NCI-H1417 treated with DMSO at 0.1 percent for 48 hours (cell line): Measurements from ENCODE around the gene SLAMF9.

Source experiments
- DNase-seq: peaks from one replicate; lab custom pipeline; 2025; lab: John Stamatoyannopoulos, UW

Gene SLAMF9

DNA sequence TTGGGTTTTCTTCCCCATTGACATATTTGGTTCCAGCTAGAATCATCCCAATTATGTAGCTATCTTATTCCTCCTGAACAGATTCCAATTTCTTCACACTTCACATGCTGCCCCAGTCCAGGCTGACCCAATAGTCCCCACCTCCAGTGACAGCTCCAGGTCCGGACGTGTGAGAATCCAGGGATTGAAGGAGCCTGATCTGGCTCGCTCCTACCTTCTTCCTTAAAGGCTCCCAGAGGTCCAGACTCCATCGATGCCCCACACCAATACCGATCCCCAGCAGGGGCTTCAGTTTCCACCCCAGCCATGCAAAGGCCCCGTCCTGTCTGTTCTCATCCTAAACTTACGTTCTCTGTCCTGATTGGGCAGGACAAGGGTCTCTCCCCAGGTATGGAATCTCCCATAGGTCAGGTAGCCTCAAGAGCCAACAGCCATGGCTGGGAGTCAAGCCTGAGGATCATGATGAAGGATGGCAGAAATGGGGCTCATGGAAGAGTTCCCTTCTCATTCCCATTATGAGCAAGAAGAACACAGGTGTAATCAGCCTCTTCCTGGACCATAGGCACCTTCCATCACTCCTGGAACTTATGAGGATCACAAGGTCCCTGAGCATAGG, 20.4 kb upstream of the SLAMF9 start:
- DNase-seq: no peak

- DNase-seq: no peak
Measured at GRCh38 chr1:159973350-159973940, 19.4 kb upstream of the SLAMF9 start.

DNA sequence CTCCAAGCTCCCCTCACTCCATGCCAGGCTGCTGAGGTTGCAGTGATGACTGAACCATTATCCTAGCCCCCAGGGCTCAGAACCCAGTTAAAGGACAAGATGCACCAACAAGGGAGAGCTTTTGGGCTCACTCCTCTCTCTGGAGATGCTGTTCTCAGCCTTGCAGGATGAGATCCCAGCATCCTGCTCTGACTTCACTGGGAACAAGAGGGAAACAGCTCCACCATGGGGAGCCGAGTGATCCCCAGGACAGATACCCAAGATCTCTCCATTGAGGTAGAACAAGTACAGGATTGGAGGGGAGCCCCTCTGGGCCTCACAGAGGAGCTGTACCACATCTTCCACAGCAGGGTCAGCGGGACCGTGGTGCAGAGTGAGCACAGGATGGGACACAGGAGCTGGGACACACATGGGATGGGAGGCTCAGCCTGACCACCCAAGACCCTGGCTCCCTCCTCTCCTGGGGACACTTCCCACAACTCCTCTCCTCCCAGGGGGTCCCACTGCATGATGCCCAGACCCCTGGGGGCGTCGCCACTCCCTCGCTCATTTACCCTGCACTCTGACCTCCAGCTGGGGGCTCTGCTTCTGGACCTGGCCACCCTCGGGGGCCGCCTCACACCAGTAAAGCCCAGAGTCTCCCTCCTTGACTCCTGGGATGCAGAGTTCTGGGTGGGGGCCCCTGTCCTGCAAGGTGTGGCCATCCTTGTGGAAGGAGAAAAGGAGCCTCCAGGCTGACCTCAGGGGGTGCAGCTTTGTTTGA, 18.6 kb upstream of the SLAMF9 start:
- no peak for DNase-seq

- DNase-seq: no peak
Measured at GRCh38 chr1:159970932-159971342, 16.9 kb upstream of the SLAMF9 start.

GRCh38 chr1:159968901-159969300, 14.9 kb upstream of the SLAMF9 start:
- no peak for DNase-seq

- no peak for DNase-seq
Measured at GRCh38 chr1:159965263-159965662, 11.2 kb upstream of the SLAMF9 start.

GRCh38 chr1:159964144-159964543, 10.1 kb upstream of the SLAMF9 start:
- no peak for DNase-seq

GRCh38 chr1:159962176-159962575, 8.1 kb upstream of the SLAMF9 start:
- DNase-seq: no peak

- no peak for DNase-seq
Measured at GRCh38 chr1:159961636-159962035, 7.6 kb upstream of the SLAMF9 start.

DNA sequence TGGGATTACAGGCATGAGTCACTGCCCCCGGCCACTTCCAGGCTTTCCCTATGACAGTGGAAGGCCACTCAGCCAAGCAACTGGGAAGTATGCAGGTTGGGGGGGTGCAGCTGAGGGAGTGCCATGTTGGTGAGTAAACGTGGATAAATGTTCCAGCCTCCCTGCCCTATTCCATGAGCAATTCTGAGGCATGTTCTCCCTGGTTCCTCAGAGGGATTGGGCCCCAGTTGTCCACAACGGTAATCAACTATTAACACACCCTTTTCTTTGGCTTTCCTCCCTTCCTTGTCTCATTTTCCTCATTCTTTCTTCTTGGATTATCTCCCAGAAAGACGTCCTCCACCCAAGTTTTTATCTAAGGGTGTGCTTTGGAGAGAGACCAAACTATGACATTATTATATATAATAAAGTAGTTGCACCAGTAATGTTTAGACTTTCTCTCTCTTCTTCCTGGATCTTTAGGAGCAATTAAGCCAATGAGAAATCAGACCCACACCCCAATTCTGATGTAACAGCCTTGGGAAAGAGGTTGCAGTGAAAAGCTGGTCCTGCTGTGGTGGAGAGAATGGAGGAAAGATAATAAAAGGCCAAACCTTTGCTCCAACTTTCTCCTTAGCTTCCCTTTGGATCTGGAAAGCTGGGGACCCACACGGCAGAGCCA, 6.8 kb upstream of the SLAMF9 start:
- DNase-seq: no peak

DNA sequence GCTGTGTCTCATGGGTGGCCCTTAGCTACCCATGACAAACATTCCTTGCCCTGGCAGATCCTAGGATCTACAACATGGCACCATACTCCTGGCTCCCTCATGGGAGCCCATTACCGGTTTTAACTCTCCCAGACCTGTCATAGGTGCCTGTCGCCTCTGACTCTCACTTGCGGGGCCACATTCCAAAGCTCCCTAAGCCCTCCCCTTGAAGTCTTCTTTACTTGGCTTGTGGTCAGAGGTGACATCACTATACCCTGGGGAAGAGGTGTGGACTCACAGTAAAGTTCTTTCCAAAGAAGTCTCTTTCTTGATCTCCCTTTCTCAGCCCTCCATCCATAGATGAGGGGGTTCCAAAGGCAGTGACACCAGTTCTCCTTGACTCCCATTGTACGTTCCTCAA, 5.4 kb upstream of the SLAMF9 start:
- DNase-seq: no peak

DNA sequence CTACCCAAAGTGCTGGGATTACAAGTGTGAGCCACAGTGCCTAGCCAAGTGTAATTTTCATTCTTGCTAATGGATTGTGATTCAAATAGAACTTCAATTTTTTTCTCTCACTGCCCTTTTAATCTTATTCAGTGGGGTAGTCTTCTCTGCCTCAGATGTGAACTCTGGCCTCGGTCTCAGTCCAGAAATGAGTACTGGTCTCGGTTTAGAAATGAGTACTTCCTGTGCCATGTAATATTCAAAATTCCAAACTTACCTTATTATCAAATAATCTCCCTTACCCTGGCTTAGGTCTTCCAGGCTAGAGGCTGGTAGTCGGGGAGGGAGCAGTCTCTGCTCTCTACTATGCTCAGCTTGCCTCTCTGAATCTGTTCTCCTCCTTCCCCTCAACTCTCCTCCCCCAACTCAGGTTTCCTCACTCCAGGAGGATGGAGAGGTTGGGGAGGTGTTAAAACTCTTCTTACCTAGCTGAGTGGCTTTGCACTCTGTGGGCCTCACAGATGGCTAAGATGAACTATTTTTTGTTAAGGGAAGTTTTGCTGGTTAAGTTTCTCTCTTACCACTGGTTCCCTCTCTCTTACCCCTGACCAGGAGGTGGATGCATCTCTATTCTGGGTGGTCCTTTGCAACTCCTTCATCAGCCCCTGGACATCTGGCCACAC, 4.8 kb upstream of the SLAMF9 start:
- no peak for DNase-seq

DNA sequence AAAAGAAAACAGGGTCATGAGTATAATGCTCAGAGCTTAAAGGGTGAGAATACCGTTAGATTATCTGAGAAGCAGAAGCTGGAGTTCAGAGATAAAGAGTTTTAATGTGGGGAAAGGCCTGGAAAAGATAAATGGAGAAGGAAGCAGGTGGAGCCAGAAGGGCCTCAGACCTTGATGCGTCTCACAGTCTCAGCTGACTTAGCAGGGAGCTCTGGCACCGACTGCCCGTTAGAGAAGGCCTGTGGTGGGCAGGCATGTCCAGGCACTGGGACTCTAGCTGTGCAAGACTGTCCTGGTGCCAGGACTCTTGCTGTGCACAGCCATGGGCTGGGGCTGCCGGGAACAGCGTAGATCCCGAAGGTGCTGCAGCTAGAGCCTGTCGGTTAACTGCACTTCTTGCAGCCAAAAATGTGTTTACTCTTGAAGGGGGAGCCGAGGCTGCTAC, 3.8 kb upstream of the SLAMF9 start:
- DNase-seq: no peak

DNA sequence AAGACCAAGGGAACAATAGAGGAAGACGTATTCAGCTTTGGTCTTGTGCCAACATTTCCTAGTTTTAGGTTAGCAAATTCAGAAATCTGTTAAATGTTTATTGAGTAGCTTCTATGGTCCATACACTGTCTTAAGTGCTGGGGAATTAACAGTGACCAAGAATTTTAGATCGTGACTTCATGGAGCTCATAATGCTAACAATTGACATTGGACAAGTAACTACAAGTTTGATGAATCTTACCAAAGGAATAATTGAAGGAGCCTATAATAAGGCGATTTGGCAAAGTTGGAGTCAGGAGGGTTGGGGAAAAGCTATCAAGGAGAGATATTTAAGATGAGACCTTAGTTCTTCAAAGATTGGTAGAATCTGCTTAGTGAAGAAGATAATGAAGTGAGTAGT, 1.4 kb upstream of the SLAMF9 start:
- DNase-seq: no peak

GRCh38 chr1:159952932-159953331, 1.1 kb downstream of the SLAMF9 start:
- no peak for DNase-seq

DNA sequence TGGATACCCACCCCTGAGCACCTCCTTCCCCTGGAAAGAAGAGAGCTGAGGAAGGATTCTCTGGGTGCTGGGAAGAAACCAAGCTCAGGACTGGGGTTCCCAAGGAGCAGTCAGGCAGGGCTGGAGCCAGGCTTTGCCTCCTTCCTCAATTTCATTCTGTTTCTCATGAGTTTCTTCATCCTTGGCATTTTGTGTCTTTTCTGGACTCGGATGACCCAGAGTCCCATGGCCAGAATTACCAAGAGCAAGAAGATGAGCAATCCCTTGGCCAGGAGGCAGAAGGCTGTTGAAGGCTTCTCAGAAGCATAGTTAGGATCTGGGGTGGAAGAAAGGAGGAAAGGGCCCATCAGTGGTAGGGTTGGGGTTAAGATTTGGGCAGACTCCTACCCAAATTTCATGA, 2.5 kb downstream of the SLAMF9 start:
- no peak for DNase-seq

DNA sequence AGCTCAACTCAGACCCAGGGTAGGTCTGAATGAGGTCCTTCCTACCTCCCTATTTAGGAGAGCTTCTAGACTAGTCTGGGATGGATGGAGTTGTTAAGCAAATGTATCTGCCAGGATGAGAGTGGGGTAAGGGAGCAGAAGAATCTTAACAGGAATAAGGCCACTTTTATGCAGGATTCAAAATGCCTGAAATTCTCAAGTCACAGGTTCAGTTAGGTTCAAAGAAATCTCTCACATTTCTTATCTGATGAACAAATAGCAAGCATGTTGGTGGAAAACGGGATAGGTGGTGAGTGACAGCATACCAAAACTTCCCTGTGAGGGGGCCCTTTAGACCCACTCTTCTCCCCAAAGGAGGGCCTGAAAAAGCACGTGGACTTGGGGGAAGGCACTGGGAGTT, 3.0 kb downstream of the SLAMF9 start:
- DNase-seq: no peak

GRCh38 chr1:159949981-159950381, 4.1 kb downstream of the SLAMF9 start:
- DNase-seq: no peak

GRCh38 chr1:159949123-159949522, 4.9 kb downstream of the SLAMF9 start:
- DNase-seq: no peak

- DNase-seq: no peak
Measured at GRCh38 chr1:159947942-159948341, 6.1 kb downstream of the SLAMF9 start.

DNA sequence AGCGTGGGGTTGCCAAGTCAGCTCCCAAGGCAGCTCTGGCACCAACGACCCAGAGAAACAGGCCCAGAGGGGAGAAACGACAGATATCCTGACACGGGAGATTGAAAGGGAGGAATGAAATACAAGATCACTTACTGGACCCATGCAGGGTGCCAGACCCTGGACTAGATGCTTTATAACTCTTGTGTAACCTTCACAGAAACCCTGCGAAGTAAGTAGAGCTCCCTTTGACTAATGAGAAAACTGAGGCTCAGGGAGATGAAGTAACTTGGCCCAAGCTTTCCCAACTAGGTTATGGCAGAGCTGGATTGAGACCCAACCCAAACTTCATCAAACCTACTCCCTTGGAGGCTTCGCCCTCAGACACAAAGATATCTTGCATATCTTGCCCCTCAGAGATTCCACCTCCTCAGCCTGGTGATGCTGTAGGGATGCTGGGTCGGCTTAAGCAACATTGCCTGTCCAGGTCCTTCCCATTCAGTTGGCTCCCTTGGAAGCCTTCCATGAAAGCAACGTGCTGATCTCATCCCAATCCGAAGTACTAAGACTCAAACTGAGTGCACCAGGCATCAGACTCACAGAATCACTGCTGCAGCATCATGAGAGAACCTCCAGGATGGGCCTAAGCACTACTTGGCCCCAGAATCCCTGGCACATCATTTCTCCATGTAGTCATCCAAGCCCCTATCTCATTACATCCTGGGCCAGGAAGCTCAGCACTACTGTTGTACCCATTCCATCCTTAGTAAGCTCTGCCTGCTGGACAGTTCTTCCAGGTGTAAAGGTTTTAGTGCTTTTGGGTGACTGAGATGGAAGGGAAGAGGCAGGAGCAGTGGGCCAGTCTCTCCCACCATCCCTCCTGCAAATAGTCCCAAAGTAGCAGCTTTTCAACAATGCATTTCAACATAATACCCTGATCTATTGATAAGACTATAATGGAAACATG, 7.5 kb downstream of the SLAMF9 start:
- DNase-seq: no peak
